ENCODE results near the gene USP10.
"Not testable (repeated sequence)": the region's sequence is repeated elsewhere in the genome, so short reads cannot be mapped to it uniquely, and the experiment has no call there.

USP10 gene

GRCh38 chr16:84742641-84743092, 42.9 kb downstream of the USP10 start:
- no peak overlapping the region for H3K27ac ChIP-seq
- no peak for DNase-seq (ENCODE audit: low read depth, low spot score)

DNA sequence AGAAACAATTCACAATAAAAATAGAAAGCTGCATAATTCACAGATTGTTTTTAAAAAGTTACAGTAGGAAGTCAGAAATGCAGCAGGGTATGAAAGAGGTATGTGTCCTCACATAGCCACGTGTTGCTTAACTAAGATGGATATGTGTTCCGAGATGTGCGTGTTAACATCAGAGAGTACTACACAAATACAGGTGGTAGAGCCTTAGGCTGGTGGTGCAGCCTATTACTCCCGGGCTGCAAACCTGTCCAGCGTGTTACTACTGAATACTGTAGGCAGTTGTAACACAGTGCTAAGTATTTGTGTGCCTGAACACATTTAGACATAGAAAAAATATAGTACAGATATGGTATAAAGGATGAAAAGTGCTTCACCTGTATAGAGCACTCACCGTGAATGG, 46.4 kb downstream of the USP10 start:
- DNase-seq (ENCODE audit: low read depth, low spot score), result no peak
- no peak overlapping the region for H3K27ac ChIP-seq

GRCh38 chr16:84746875-84747274, 47.1 kb downstream of the USP10 start:
- H3K27ac ChIP-seq, result no peak overlapping the region
- DNase-seq (ENCODE audit: low read depth, low spot score), result no peak

DNA sequence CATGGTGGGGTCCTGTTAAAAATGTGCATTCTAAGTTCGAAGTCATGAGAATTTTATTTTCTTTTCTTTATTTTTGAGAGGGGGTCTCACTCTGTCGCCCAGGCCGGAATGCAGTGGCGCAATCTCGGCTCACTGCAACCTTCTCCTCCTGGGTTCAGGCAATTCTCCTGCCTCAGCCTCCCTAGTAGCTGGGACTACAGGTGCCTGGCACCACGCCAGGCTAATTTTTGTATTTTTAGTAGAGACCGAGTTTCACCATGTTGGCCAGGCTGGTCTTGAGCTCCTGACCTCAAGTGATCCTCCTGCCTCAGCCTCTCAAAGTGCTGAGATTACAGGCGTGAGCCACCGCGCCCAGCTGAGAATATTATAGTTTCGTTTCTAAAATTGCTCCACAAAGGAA, 48.4 kb downstream of the USP10 start:
- not testable (repeated sequence) for DNase-seq (ENCODE audit: low read depth, low spot score); H3K27ac ChIP-seq

DNA sequence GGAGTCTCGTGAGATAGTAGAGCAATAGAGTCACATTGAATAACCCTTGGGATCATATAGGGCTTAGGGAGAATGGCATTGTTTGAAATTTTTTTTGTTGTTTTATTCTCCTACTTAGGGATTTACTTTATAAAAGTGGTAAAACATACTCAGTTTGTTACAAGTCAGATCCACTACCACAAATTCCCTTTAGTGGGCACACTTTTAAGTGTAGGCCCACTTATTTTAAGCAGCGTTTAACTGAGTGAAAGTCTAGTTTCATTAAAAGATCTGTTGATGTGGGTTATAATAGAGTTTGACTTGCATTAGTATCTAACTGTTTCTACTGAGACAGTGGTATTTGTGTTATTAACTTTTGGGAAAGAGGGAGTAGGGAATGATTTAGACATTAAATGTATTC, 49.3 kb downstream of the USP10 start:
- no peak overlapping the region for H3K27ac ChIP-seq
- no peak for DNase-seq (ENCODE audit: low read depth, low spot score)

- no peak overlapping the region for H3K27ac ChIP-seq
- DNase-seq (ENCODE audit: low read depth, low spot score), result no peak
Measured at GRCh38 chr16:84749815-84750214, 50.0 kb downstream of the USP10 start.

DNA sequence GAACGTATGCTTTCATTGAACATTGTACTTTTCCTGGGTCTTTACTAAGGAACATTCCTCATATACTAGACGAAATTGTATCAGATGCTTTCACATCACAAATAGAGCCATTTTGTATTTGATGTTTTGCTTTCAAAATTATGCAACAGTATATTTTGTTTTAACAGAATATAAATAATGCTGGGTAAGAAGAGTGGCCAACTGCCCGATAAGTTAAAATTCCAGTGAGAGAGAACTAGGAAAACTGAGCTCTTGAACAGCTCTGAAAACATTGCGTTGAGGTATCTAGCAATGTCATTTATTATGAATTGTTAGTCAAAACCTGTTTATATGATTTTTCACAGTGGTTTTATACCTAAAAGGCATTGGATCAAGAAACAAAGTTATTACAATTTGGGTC, 50.8 kb downstream of the USP10 start:
- DNase-seq (ENCODE audit: low read depth, low spot score), result no peak
- no peak overlapping the region for H3K27ac ChIP-seq

DNA sequence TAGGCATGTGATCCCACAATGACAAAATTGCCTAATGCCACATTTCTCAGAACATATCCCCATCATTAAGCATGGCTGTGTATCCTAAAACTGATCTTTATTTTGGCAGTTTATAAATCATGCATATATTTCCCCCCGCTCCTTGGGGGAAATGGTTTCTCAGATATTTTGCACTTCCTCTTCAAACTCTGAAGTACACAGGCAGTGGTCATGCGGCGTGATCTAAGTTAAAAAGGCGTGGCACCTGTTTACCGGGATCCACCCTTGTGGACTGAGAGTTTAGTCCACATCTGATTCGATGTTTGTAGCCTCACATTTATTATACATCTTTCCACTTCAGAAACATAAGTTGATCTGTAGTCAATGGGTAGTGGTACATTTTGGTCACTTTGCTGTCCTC, 51.4 kb downstream of the USP10 start:
- peak overlapping the region; percentile 9 for H3K27ac ChIP-seq
- DNase-seq (ENCODE audit: low read depth, low spot score), result no peak

DNA sequence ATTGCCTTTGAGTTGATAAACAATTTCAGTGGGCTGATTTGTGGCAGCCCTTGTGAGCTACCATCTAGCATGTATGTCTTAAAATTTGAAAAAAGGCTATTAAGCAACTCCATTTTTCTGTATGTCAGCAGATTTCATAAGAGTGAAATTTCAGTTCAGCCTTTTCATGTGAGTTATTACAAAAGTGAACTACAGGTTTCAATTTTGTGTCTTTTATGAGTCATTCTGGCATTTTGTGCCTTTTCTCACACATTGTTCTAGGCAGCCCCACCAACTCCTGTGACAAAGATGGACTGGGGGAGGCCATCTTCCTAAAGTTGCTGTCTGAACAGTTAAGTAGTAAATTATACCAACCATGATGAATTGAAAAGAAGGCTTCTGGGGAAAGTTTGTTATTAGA, 52.1 kb downstream of the USP10 start:
- DNase-seq (ENCODE audit: low read depth, low spot score), result no peak

GRCh38 chr16:84752600-84752999, 52.8 kb downstream of the USP10 start:
- no peak for DNase-seq (ENCODE audit: low read depth, low spot score)

More for the DNA sequence above, 52.1 kb downstream of the USP10 start:
- H3K27ac ChIP-seq, result peak overlapping the region; percentile 9

GRCh38 chr16:84753412-84754326, 53.9 kb downstream of the USP10 start:
- DNase-seq (ENCODE audit: low read depth, low spot score), result no peak
- H3K27ac ChIP-seq, result peak overlapping the region; percentile 68

More at GRCh38 chr16:84752600-84752999, 52.8 kb downstream of the USP10 start:
- H3K27ac ChIP-seq, result no peak overlapping the region

DNA sequence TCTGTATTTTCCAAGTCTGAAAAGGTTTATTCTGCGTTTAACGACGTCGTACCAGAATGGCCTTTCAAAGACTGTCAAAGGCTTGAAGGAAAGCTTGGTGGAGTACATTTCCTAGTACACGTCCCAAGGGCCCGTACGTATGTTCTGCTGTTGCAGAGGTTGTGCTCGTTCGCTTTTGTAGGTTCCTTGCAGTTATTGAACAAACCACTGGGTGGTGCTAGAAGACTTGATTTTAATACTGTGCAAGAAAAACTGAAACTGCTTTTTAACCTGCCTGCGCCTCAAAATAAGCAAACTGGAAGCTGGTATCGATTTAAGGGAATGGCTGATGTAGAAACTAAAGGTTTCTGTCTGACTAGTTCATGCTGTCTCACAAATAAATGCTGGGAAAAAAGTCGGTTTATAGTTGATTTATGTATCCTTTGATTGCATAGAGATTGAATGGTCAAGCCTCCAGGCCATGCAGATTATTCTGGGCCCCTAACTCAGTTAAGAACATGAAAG, 54.6 kb downstream of the USP10 start:
- peak; percentile 64 for DNase-seq (ENCODE audit: low read depth, low spot score)
- peak overlapping the region; percentile 68 for H3K27ac ChIP-seq

DNA sequence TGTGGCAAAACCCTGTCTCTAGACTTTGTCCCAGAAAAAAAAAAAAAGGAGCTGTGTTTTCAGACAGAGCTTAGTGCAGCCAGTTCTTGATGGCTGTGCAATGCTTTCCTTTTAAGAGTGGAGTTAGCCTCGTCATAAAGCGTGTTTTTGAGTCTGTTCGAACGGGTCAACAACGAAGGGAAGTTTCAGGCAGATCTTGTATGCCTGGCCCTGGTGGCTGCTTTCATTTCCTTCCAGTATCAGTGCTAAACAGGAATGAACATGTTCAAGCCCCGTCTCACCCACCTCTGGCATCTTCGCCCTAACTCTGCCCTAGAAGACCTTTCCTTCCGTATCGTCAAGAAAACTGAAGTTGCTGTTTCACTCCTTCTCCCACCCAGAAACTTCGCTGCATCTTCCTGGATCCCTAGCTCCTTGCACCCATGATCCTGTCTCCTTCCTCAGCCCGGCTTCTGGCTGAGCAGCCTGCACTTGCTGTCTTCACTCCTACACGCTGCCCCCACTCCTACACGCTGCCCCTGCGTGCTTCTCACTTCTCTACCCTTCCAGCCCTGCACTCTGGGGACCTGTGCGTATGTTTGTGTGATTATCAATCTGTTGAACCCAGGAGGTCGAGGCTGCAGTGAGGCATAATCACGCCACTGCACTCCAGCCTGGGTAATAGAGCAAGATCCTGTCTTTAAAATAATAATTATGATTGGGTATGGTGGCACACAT, 55.3 kb downstream of the USP10 start:
- DNase-seq (ENCODE audit: low read depth, low spot score), result peak; percentile 58
- peak overlapping the region; percentile 68 for H3K27ac ChIP-seq

DNA sequence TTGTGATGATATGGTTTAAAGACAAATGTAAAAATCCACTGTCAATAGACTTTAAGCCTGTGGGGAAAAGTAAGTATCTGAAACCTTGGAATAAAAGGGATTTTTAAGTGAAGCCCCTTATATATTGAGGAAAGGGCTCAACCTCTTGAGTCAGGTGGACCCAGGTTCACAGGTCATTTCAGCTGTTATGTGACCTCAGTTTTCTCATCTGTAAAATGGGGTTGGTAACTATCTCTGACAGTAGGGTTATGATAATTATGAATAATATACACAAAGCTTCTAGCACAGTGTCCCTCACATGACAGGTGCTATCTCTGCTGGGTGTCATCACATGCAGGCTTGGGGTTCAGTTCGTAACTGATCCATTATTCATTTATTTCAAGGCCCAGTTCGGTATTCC, 57.0 kb downstream of the USP10 start:
- no peak for DNase-seq (ENCODE audit: low read depth, low spot score)
- no peak overlapping the region for H3K27ac ChIP-seq

DNA sequence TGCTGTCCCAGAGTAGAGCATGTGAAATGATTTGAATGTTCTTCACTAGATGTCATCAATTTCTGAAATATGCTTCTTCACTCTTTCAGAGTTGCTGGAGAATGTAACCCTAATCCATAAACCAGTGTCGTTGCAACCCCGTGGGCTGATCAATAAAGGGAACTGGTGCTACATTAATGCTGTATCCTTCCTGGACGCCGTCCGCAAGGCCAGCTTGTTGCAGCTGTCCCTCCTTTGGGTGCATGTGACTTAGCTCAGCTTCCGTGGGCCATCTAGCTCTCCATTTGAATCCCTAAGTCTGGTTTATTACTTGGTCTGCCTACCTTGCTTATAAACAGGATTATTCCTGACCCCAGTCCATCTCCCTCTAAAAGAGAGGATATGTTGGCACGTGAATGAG, 58.8 kb downstream of the USP10 start:
- no peak overlapping the region for H3K27ac ChIP-seq
- no peak for DNase-seq (ENCODE audit: low read depth, low spot score)

DNA sequence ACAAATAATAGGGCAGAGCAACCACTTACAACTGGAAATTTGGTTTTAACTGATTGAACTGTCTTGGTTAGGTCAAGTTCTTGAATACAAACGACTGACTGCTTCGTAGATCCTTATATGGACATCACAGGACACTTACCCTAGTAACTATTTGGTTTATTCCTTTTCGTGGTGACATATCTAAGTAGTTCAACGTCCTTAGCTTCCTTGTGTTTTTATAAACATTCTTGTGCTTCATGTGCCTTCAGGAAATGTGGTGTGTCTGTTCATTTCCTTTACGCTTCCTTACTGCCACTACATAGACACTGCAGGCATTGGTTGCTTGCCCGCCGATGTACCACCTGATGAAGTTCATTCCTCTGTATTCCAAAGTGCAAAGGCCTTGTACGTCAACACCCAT, 59.3 kb downstream of the USP10 start:
- DNase-seq (ENCODE audit: low read depth, low spot score), result no peak
- no peak overlapping the region for H3K27ac ChIP-seq

GRCh38 chr16:84759906-84760305, 60.1 kb downstream of the USP10 start:
- H3K27ac ChIP-seq, result no peak overlapping the region
- no peak for DNase-seq (ENCODE audit: low read depth, low spot score)

DNA sequence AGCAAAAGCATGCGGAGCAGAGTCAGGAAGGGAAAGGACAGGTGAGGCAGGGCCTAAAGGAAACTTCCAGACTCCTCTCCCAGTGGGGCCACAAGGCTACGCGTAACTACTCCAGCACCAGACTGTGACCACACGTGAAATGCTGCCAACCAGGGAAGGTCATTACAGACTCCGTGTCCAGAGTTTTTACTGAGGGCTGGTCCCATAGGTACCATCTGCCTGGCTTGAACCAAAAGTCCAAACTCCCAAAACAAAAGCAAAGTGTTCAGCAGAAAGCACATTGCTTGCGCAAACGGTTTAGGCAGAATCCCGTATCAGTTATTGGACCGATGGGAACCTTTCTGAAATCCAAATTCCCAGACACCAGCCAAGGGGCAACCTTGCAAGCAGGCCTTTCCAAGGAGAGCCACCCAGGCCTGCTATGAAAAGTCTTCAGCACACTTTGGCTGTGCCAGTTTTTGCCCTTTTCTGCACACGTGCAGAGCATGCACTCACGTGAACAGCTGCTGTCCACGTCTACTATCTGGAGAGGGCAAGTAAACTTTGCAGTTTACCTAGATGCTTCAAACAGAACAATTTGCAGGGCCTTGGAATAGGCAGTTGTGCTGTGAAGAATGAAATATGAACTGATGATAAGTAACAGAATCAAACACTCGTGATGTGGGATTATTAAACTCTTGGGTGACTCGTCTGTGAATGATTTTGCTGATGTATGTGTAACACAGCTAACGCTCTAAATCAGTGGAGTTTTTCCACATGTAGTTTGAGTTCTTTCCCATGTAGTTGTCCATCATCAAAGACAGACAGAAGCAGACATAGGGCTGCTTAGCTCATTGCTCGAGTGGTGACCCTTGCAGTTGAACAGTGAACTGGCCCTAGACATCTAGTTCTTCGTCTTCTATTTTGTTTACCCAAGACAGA, 61.9 kb downstream of the USP10 start:
- no peak overlapping the region for H3K27ac ChIP-seq
- no peak for DNase-seq (ENCODE audit: low read depth, low spot score)

DNA sequence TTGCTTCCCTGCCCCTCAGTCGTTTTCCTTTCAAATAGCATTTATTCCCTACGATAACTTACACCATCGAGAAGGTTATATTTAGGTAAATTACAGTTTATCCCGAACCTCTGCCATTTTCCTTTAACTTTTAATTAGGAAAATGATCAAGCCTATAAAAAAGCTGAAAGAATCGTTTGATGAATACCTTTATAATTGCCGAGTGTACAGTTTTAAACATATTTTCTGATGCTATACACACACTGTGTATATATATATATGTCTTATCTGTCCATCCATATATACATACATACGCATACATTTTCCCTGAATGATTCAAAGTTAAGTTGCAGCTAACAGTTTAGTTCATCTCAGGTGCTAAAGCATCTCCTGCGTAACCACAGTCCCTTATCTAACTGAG, 63.4 kb downstream of the USP10 start:
- no peak for DNase-seq (ENCODE audit: low read depth, low spot score)
- H3K27ac ChIP-seq, result no peak overlapping the region

DNA sequence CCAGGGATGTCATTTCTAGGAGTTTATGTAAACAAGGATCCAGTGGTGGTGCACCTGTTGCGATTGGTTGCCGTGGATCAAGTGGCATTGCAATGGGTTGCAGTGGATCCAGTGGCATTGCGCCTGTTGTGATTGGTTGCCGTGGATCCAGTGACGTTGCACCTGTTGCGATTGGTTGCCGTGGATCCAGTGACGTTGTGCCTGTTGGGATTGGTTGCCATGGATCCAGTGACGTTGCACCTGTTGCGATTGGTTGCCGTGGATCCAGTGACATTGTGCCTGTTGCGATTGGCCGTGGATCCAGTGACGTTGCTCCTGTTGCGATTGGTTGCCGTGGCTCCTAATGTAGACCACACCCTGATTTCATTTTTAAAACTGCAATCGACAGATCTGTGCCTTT, 63.8 kb downstream of the USP10 start:
- no peak for DNase-seq (ENCODE audit: low read depth, low spot score)
- no peak overlapping the region for H3K27ac ChIP-seq

Data from epithelial cell of prostate (primary cell).